Left ventricle myocardium inferior (tissue), 1 donor: ENCODE measurements around the gene CLCN5. TPM values are rescaled to one million over a fixed set of nuclear protein-coding genes. Genes with fewer than 3 reads are reported as not detected.

Source experiments
- DNase-seq: peaks from one replicate; pipeline ENCODE4 v3.0.0-alpha.2; 2020
- H3K27ac ChIP-seq: fragments of 200-600 bp; replicated peaks from 2 replicates; pipeline ENCODE4 v1.8.0; 2021
- H3K27me3 ChIP-seq: fragments of 200-600 bp; 2 replicates; pipeline ENCODE4 v1.8.0; 2021; ENCODE audit warnings: low read depth
- H3K36me3 ChIP-seq: fragments of 200-600 bp; 2 replicates; pipeline ENCODE4 v1.8.0; 2021
- H3K4me1 ChIP-seq: fragments of 200-600 bp; 2 replicates; pipeline ENCODE4 v1.8.0; 2021
- H3K4me3 ChIP-seq: fragments of 200-600 bp; 2 replicates; pipeline ENCODE4 v1.8.0; 2021; ENCODE audit warnings: mild to moderate bottlenecking, moderate library complexity
- H3K9me3 ChIP-seq: fragments of 200-600 bp; replicated peaks from 2 replicates; pipeline ENCODE4 v1.8.0; 2021
- CTCF ChIP-seq: fragments of 200-600 bp; IDR thresholded peaks from 2 replicates; pipeline ENCODE4 v1.8.0; 2021; ENCODE audit warnings: antibody characterized with exemption, mild to moderate bottlenecking, borderline replicate concordance
- intact Hi-C: fragments of 100-400 bp; cut with micrococcal nuclease; formaldehyde crosslinking; loops from one replicate; pipeline ENCODE4 v1.11.0; 2022
- total RNA-seq: library from RNA; stranded (reverse); fragmentation: NEBNext Ultra II Directional; extraction: Animal tissue kit (Norgen Biotek cat#: 25700); gene quantifications from one replicate; pipeline ENCODE4 v1.2.1, GENCODE V29; 2021
- donor health status: DM: no; HTN: yes; CAD: no; lungs with severe emphysema.

The CLCN5 gene
- total RNA-seq, 1 donor from 2014 or later, result 1.7 TPM

- H3K9me3 ChIP-seq, result no peaks in the 10 kb centered on the region
- no peaks in the 10 kb centered on the region for H3K27me3 ChIP-seq
- DNase-seq, result no peak
- intact Hi-C loops, result no loop called here
- H3K4me1 ChIP-seq, result no peaks in the 10 kb centered on the region
- H3K27ac ChIP-seq, result no peak overlapping the region
- H3K36me3 ChIP-seq, result no peaks in the 10 kb centered on the region
- TF ChIP-seq CTCF, result no peak
- no peak overlapping the region for H3K4me3 ChIP-seq
Measured at GRCh38 chrX:49986058-49986457, 63.7 kb downstream of the CLCN5 start.

GRCh38 chrX:49987651-49988050 lies 65.3 kb downstream of the CLCN5 start:
- intact Hi-C loops, result no loop called here
- no peaks in the 10 kb centered on the region for H3K36me3 ChIP-seq
- H3K4me3 ChIP-seq, result no peak overlapping the region
- no peak for DNase-seq
- no peaks in the 10 kb centered on the region for H3K27me3 ChIP-seq
- no peak overlapping the region for H3K27ac ChIP-seq
- H3K4me1 ChIP-seq, result no peaks in the 10 kb centered on the region
- H3K9me3 ChIP-seq, result no peaks in the 10 kb centered on the region
- TF ChIP-seq CTCF, result no peak

GRCh38 chrX:49988143-49988542 lies 65.7 kb downstream of the CLCN5 start:
- intact Hi-C loops, result no loop called here
- DNase-seq, result no peak

GRCh38 chrX:49991758-49992157 lies 69.4 kb downstream of the CLCN5 start:
- DNase-seq, result no peak
- Histone ChIP-seq H3K27me3 (no peaks in the 10 kb centered on the region), H3K4me1 (no peaks in the 10 kb centered on the region), H3K9me3 (no peaks in the 10 kb centered on the region), H3K27ac (no peak overlapping the region), H3K36me3 (no peaks in the 10 kb centered on the region), H3K4me3 (no peak overlapping the region)
- intact Hi-C loops, result no loop called here
- TF ChIP-seq CTCF, result no peak

More at GRCh38 chrX:49988143-49988542, 65.7 kb downstream of the CLCN5 start:
- no peaks in the 10 kb centered on the region for H3K4me1 ChIP-seq
- no peaks in the 10 kb centered on the region for H3K27me3 ChIP-seq
- H3K4me3 ChIP-seq, result no peak overlapping the region
- H3K9me3 ChIP-seq, result no peaks in the 10 kb centered on the region
- TF ChIP-seq CTCF, result no peak
- H3K27ac ChIP-seq, result no peak overlapping the region
- H3K36me3 ChIP-seq, result no peaks in the 10 kb centered on the region

GRCh38 chrX:49992853-49993252 lies 70.5 kb downstream of the CLCN5 start:
- H3K36me3 ChIP-seq, result no peaks in the 10 kb centered on the region
- H3K4me1 ChIP-seq, result no peaks in the 10 kb centered on the region
- intact Hi-C loops, result no loop called here
- H3K27me3 ChIP-seq, result no peaks in the 10 kb centered on the region
- H3K27ac ChIP-seq, result no peak overlapping the region
- no peak for TF ChIP-seq CTCF
- no peaks in the 10 kb centered on the region for H3K9me3 ChIP-seq
- H3K4me3 ChIP-seq, result no peak overlapping the region
- DNase-seq, result no peak

- Histone ChIP-seq H3K9me3 (no peaks in the 10 kb centered on the region), H3K4me1 (no peaks in the 10 kb centered on the region), H3K27ac (peak overlapping the region; percentile 36), H3K27me3 (no peaks in the 10 kb centered on the region), H3K36me3 (no peaks in the 10 kb centered on the region), H3K4me3 (no peak overlapping the region)
- no peak for DNase-seq
- intact Hi-C loops, result no loop called here
- TF ChIP-seq CTCF, result no peak
Measured at GRCh38 chrX:49993661-49994060, 71.3 kb downstream of the CLCN5 start.
